GM19328 (cell line): ENCODE measurements around the gene KLHDC4.
"Not testable (repeated sequence)": the region's sequence is repeated elsewhere in the genome, so short reads cannot be mapped to it uniquely, and the experiment has no call there.

Source experiments
- ATAC-seq: cut with Tn5 transposase; IDR thresholded peaks from one replicate; pipeline ENCODE4 v1.9.1; 2021; ENCODE audit warnings: mild to moderate bottlenecking, moderate library complexity; ENCODE audit not compliant: unreplicated experiment

KLHDC4 gene

DNA sequence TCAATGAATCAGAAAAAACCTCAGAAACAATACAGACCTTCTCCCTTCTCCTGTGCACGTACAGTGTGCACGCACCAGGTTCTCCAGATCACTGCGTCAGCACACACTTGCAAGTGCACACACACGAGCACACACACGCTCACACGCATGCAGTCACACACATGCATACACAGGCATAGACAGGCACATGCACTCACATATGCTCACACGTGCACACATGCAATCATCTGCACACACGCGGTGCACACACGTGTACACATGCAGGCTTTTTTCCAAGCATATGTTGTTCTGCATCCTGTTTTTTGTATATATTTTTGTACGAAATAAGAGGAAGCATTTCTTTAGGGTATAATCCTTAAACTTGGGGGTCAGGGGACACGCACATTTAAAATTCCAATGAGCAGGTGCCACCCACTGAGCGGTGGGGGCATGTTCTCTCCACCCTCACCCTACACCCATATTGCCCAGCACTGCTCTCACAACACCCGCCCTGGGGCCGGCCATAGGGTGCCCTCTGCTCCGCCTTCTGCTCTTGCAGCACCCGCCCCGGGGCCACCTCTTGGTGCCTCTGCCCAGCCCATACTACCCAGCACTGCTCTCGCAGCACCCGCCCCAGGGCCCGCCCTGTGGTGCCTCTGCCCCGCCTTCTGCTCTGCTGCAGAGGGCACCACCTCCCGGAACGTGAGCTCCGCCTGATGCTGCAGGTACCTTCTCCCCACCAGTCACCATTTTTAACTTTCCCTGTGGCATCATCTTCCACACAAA, 20.9 kb downstream of the KLHDC4 start:
- ATAC-seq: no peak

DNA sequence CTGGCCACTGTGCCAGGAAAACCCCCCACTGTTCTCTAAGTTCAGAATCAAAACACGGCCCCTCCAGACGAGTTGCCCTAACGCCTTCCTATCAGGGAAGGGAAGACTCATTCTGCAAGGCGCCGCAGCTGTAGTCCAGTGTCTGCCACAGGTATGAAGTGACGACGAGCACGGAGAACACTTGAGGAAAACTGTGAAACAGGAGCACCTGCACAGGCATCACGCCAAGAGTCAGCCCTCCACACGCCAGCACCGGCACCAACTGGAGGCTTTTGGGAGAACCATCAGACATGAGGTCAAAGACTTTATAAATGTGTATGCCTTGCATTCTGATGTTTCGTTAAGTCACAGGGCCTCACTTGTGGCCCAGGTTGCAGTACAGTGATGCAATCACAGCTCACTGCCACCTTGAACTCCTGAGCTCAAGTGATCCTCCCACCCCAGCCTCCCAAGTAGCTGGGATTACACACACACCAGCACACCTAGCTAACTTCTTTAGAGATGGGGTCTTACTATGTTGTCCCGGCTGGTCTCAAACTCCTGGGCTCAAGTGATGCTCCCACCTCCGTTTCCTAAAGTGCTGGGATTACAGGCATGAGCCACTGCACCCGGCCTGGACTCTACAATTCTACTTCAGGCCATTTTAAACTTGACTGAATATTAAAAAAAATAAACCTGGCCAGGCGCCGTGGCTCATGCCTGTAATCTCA, 22.9 kb downstream of the KLHDC4 start:
- ATAC-seq: no peak

DNA sequence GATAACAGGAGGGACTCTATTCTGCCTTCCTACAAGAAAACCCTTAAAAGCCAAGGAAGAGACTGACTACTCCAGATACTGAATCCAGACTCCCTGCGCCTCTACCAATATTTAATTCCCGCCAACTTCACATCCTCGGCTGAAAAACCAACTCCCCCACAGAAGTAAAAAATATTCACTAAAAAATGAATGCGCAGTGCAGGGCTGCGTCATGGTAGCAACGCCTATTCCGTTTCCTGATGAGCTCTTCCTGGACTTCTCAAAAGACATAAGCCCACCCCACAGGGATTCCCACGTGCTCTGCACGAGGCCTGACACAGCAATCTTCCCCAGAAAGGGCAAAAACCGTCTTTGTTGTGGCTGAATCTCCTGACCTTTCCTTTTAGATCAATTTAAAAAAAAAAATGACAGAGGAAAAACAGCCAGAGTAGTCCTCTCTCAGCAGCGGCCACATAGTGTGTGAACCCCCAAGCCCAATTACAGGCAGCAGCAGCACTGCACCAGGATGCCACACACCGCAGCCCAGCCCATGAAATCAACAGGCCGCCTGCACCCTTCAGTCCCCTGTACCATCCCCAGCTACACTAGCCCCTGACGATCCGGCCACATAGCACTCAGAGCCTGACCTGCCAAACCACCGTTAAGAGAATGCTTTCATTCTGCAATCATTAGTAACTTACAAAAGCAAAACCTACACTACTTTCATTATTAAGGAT, 23.9 kb downstream of the KLHDC4 start:
- no peak for ATAC-seq

DNA sequence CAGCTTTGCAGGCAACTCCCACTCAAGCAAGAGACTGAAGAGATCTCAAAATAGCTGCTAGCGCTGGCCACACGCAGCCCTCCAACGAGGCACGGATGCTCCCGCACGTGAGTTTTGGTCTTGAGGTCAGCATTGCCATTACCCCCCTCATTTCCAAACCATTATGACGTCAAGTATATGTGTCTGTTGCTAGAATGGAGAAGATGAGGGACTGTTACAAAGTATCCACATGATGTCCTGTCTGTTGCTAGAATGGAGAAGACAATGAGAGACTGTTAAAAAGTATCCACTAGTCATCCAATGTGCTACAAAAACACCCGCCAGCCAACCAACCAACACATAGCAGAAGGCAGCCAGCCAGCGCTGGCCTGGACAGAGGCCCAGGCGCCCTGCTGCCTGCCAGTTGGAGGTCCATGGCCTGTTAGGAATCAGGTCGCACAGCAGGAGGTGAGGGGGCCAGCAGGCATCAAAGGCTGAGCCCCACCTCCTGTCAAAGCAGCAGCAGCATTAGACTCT, 24.8 kb downstream of the KLHDC4 start:
- ATAC-seq: no peak

DNA sequence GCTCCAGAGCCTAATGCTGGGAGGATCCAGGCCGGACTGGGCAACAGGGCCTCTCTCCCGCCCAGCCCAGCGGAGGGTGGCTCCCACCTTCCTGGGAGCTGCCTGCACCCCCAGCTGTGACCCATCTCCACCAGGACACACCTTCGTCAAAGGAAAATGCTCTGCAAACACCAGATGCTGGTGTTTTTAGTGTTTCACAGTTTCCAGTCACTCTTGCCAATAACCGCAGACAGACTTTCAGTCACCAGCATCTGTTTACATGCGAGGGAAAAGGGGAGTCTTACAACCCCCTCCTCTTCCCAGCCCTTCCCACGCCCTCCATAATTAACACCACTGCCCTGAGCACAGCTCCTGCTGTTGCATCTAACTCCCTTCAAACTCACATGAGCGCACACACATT, 25.3 kb downstream of the KLHDC4 start:
- no peak for ATAC-seq

DNA sequence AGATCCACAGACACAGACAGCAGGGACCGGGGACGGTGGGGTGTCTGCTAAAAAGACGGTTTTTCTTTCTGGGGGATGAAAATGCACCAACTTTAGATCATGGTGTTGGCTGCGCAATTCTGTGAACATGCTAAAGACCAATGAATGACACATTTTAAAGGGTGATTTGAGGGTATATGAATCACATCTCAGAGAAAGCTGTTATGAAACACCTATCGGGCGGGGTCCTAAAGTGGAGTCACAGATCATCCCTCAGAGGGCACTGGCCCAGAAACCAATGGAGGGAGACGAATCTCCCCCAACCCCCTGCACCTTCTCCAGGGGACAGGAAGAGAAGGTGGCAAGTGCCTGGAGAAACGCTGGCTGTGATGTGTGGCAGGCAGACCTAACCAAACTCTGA, 26.0 kb downstream of the KLHDC4 start:
- no peak for ATAC-seq

DNA sequence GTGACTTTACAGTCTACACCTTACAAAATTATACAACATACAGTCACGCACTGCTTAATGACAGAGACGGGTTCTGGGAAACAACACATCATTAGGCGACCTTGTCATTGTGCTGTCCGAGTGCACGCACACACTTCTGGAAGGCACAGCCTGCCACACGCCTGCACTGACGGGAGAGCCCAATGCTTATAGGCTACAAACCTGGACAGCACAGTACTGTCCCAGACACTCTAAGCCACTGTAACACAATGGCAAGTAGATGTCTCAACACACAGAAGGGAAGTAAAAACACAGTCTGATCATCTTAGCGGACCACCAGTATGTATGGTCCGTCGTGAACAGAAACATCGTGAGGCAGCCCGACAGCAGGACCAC, 29.8 kb downstream of the KLHDC4 start:
- ATAC-seq: no peak

DNA sequence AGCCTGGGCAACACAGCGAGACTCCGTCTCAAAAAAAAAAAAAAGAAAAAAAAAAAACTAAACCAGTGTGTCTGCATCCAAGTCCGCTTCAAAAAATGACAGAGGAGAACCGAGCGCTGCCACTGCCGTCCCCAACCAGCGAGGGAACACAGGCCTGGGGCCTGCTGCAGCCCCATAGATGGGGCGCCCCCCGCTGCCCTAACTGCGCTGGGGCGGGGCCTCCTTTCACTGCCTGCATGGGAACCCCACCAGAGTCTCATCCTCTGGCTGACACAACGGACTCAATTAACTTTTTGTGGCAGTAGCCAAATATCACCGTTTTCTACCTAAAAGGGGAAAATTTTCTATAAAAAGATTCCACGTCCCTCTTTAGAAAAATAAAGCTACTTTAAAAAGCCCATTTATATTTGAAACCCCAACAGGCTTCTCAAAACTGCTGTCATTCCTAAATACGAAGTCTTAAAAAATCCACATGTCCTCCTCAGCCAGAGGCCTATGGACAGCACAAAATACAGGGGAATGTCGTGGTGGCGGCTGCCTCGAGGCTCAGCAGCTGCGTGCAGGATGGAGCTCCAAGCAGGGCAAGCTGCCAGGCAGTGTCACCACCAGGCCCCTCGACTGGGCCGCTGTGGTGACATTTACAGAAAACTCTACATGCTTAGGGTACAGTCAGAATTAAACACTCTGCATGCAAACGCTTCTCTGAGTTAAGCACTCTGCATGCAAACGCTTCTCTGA, 30.3 kb downstream of the KLHDC4 start:
- ATAC-seq: no peak

DNA sequence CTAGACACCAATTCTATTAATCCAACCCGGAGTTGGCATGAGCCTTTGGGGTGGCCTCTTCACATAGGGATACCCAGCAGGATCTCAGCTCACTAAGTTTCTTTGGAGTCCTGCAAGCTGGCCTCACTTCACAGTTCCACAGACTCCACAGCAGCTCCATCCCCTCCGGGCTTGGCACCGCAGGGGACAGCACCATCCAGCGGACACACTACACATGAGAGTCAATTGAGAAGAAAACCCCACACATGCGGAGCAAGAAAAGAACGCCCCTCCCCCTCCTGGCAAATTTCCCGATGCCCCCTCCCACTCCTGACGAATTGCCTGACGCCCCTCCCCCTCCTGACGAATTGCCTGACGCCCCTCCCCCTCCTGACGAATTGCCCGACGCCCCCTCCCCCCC, 31.1 kb downstream of the KLHDC4 start:
- no peak for ATAC-seq

DNA sequence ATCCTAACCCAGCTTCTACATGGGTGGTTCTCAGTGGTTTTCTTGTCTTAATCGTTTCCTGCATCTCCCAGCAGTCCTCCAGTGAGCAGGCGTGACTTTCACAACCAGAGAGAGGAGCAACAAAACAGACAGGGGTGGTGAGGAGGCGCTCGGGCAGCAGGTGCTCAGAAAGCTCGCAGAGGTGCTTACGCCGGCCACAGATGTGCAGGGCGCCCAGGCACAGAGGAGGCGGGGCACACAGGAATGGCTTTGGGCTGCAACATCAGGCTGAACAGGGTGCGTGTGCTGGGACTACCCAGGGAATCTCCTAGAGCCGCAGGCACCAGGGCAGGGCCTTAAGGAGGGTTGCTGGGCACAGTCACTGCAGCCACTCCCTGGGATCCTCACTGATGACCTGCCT, 32.6 kb downstream of the KLHDC4 start:
- no peak for ATAC-seq

DNA sequence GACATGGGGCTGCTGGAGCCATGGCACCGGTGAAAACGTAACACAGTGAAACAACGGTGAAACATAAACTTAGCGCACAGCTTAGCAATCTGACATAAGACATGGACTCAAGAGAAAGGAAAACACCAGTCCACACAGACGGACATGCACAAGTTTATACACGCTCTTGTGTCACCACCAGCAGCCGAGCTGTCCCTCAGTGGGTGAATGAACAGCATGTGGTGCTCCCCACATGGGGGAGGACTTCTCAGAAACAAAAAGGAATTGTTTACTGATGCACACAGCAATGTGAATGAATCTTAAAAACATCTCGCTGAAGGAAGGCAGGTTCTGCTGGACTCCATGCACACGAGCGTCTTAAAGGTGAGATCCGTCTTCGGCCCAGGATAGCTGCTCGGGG, 34.2 kb downstream of the KLHDC4 start:
- no peak for ATAC-seq

DNA sequence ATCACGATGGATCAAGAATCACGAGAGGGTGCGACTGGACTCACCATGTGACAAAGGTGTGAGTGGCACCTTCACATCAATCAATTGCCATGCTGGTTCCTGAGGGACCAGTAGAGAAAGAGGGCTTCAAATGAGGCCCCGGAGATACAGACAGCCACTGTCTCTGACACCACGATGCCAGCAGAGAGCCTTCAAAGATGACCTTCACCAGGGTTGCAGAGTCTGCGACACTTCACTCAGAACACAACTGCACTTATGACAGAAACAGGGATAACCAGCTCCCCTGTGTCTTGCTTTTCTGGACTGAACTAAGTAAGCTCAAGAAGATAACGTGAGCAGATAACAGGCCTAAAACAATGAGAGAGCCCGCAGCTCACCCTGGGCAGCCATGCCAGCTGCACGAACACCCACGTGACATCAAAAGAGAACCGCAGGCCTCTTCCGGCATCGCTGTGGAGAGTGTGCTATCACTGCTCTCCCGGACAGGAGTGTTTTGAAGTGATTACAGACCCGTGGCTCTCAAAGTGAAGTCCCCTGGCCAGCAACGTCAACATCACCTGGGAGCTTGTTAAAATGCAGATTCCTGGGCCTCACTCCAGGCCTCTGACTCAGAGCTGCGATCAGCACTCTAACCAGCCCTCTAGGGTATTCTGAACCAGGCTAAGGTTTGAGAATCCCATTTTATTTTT, 36.4 kb downstream of the KLHDC4 start:
- ATAC-seq: no peak

DNA sequence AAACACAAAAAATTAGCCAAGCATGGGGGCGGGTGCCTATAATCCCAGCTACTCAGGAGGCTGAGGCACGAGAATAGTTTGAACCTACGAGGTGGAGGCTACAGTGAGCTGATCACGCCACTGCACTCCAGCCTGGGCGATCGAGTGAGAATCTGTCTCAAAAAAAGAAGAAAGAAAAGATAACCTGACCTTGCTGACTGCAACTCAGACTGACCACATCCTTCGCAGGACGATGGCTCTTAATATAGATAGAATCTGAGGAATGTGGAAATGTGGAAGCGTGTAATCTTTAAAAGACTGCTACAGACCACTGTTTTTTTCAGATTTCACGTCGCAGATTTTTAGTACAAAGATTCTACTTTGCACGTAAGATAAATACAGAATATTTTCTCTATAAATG, 37.8 kb downstream of the KLHDC4 start:
- no peak for ATAC-seq

DNA sequence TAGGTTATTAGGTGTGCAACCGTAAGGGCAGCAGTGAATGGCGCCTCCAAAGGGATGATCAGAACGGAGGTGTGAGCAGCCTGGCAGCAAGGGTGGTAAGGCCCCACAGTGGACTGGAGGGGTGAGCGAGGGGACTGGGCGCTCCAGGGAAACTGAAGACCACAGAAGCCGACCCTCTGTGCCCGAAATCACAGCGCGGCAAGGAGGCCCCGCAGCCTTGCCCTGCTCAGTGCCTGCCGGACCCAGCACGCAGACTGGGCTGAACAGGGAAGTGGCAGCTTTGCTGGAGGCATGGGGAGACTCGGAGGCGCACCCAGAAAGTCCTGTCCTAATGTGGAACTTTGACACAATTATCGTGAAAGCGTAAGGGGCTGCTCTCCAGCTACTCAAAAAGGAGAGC, 38.4 kb downstream of the KLHDC4 start:
- no peak for ATAC-seq

DNA sequence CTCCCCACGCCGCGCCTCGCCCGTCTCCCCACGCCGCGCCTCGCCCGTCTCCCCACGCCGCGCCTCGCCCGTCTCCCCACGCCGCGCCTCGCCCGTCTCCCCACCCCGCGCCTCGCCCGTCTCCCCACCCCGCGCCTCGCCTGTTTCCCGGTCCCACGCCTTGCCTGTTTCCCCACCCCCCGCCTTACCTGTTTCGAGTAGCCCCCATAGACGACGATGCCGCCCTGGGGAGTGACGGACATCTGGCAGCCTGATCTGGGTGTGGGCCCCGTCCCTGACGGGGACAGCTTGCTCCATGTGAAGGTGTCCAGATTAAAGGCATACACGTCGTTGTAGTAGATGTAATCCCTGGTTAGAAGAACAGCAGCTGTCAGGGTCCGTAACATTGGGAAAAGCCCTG, 39.2 kb downstream of the KLHDC4 start:
- not testable (repeated sequence) for ATAC-seq

DNA sequence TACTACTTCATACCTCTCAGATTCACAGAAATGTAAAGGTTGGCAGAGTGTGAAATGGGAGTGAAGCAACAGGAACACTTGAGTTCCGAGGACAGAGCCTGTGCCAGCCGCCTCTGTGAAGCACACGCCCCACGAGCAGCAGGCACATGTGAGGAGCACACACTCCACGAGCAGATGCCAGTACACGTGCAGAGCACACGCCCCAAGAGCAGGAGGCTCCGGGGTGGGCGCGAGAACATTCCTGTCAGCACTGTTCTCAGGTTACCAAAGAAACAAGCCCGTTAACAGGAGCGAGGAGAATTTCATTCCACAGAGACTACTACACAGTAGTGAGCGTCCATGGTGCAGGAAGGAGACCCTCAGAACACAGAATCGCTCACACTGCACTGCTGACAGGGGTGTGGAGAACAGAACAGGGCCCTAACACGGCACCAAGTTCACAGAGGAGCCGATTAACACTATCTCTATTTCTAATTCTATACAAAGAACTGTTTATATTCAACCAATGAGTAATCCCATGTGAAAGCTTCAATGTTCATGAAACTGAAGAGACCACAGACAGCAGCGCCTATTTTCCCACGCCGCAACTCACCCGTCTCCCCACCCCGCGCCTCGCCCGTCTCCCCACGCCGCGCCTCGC, 40.1 kb downstream of the KLHDC4 start:
- no peak for ATAC-seq

DNA sequence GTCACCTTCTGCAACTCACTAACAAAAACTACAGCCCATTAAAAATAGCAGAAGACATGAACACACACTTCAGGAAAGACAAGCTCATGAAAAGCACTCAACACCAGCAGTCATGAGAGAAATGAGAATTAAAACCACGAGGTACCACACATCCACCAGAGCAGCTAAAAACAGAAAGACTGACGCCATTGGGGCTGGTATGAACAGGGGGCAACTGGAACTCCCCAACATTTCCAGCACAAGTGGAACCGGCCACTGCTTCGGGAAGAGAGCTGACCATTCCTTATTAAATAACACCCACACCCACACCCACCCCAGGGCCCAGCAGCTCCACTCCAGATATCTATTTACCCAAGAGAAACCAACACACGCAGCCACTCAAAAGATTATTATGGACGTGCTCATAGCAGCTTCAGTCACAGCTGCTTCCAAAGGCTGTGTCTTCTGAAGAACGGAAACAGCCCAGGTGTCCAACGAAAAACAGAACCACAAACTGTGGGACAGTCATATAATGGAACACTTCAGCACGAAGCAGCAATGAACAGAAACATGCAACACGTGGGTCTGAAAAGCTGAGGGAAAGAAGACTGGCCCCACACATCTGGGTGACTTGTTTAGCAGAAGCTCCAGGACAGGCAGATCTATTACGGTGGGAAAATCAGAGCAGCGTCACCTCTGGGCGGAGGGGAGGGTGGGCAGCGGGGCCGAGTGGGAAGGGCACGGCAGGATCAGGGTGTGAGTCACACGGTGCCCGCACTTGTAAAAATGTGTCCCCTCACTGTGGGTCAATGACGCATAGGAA, 41.1 kb downstream of the KLHDC4 start:
- ATAC-seq: no peak

DNA sequence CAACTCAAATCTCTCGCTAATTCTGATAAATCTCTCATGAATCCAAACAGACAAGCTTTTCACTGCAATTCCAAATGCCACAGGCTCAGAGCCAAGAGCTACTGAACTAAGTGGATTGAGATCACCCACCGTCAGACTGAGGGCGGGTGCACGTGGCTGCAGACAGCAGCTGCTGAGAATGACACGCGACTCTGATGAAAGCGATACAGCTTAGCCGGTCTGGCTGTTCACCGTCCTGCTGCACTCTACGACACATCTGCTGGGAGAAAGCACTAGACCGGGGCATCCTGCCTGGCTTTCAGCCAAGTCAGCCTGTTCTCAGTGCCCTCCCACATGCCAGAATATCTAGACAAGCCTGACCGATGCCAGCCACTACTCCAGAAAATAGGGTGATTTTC, 42.6 kb downstream of the KLHDC4 start:
- ATAC-seq: peak; percentile 57

DNA sequence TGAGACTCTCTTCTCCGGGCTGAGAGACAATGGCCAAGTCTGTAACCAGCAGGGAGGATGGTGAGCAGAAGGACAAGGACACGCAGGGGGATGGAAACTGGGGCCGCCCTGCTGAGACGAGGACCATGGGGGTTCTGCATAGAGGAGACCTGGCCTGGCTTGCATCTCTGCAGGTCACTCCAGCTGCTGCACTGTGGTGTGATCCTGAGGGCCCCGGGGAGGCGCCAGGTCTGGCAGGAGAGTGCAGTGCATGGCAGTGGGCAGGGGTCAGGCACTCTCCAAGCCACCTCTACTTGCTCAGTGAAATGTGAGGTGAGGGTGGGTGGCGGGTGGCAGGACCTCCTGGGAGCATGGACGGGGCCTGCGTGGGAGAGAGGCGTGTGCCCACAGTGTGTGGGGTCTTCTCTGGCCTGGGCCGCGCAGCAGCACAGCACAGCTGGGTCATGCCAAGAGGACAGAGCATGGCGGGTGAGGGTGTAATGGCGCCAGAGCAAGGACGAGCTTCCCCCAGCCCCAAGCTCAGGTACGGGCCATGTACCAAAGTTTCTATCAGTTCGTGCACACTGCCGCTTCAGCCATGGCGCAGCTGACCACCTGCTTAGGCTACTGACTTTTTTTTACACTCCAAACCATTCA, 43.1 kb downstream of the KLHDC4 start:
- ATAC-seq: no peak
